NCI-H187 treated with DMSO at 0.1 percent for 48 hours (cell line): ENCODE measurements around the gene GSPT1.
A peak's percentile ranks its signal among the peaks of the same experiment; 100 is the strongest.
"Not testable (repeated sequence)": the region's sequence is repeated elsewhere in the genome, so short reads cannot be mapped to it uniquely, and the experiment has no call there.

ENCODE experiments used
- DNase-seq: peaks from one replicate; lab custom pipeline; 2025; lab: John Stamatoyannopoulos, UW

Gene GSPT1

DNA sequence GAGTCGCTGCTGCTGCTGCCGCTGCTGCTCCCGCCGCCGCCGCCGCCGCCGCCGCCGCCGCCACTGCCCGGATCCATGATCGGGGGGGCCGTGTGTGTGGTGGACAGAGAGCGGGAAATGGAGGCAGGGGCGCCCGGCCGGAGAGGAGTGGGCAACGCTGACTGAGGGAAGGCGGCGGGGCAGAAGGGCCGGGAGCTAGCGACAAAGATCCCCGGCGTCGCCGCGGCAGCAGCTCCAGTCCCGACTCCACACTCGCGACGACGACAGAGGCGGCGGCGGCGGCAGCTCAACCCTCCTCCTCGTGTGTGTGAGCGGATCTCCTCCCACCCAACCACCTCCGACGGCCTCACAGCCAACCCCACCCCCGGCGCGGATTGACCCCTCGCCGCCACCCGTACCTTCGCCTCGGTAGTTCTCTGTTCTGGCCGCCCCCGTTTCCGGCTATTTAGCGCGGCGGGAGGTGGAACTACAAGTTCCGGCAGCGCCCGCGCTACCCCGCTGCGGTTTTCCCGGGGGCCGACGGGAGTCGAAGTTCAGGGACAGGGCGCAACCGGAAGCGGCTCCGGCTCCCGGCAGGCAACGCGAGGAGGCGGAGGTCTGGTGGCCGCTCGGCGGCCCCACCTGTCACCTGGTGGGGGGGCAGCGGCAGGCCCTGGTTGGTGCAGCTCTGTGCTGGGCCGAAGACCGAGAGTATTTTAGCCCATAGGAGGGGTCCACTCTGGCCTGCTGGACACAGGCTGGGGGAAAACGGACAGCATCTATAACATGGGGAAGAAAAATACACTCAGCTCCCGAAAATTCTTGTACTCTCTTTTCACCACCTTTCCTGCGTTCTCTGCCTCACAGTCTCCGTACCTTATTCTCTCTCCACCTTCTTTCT is at the start of gene GSPT1:
Gene GSPT1 (minus strand): TSS at position 313 of the 880 bp plus-strand sequence. CDS start 236 bp downstream, at position 77.
- peak; percentile 76 for DNase-seq

DNA sequence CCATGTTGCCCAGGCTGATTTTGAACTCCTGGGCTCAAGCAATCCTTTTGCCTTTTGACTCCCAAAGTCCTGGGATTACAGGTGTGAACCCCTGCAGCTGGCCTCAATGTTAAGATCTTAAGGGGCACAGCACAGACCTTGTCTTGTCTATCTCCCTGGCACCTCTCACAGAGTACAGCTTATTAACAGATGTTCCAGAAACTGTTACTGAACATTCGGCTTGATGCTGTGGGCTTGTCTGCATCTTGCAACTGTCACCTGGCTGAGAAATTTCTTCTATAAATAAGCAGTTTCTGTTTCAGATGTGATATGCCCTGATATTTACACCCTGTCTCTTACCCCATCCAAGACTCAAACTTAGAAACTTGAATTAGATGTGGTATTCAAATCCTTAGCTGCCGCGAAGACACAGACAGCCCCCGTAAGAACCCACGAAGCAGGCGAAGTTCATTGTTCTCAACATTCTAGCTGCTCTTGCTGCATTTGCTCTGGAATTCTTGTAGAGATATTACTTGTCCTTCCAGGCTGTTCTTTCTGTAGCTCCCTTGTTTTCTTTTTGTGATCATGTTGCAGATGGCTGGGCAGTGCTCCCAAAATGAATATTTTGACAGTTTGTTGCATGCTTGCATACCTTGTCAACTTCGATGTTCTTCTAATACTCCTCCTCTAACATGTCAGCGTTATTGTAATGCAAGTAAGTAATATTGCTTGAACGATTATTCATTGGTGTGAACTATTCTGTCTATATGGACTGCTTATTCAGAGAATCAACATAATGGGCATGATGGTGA is 49.2 kb upstream of the GSPT1 start, which contains the start of gene TNFRSF17:
Gene TNFRSF17 (plus strand): TSS at position 450 of the 791 bp plus-strand sequence. CDS start 115 bp downstream, at position 565.
- no peak for DNase-seq

DNA sequence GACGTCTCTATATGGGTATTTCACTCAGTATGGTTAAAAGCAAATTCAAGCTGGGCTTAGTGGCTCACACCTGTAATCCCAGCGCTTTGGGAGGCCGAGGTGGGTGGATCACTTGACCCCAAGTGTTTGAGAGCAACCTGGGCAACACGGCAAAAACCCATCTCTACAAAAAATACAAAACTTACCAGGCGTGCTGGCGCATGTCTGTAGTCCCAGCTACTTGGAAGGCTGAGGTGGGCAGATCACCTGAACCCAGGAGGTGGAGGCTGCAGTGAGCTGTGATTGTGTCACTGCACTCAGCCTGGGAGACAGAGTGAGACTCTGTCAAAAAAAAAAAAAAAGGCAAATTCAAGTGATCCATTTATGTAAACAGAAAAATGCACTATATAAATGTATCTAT is 48.0 kb upstream of the GSPT1 start:
- DNase-seq = no peak

DNA sequence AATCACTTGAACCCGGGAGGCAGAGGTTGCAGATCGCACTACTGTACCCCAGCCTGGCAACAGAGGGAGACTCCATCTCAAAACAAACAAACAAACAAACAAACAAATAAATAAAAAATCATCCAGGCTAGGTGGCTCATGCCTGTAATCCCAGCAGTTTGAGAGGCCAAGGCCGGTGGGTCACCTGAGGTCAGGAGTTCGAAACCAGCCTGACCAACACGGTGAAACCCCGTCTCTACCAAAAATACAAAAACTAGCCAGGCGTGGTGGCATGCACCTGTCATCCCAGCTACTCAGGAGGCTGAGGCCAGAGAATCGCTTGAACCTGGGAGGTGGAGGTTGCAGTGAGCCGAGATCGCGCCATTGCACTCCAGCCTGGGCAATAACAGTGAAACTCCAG is 47.2 kb upstream of the GSPT1 start:
- DNase-seq = not testable (repeated sequence)

DNA sequence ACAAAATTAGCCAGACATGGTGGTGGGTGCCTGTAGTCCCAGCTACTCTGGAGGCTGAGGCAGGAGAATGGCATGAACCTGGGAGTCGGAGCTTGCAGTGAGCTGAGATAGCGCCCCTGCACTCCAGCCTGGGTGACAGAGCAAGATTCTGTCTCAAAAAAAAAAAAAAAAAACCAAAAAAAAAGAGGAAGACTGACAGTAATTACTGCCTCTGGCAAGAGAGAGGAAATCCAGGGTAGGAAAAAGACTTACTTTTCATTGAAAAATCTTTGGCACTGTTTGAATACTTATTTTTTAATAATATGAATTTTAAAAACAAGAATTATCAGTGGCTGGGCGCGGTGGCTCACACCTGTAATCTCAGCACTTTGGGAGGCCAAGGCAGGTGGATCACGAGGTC is 46.7 kb upstream of the GSPT1 start:
- not testable (repeated sequence) for DNase-seq

DNA sequence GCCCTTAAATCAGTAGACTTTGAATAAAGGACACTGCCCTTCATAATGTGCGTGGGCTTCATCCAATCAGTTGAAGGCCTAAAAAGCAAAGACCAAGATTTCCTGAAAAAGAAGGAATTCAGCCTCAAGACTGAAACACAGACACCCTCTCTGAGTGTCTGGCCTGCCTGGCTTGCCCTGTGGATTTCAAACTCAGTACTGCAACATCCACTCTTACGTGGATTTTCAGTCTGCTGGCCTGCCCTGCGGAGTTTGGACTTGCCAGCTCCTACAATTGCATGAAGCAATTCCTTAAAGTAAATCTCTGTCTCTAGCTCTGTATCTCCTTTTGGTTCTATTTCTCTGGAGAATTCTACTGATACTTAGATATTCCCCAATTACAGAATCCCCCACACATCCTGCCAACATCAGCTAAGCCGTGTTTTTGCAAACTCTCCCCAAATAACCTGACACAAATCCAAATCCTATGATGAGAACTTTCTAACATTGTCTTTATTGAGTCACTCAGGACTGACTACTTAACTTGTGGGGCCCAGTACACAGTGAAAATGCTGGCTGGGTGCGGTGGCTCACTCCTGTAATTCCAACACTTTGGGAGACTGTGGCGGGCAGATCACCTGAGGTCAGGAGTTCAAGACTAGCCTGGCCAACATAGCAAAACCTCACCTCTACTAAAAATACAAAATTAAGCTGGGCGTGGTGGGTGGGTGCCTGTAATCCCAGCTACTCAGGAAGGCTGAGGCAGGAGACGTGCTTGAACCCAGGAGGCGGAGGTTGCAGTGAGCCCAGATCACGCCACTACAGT is 42.0 kb upstream of the GSPT1 start:
- no peak for DNase-seq

DNA sequence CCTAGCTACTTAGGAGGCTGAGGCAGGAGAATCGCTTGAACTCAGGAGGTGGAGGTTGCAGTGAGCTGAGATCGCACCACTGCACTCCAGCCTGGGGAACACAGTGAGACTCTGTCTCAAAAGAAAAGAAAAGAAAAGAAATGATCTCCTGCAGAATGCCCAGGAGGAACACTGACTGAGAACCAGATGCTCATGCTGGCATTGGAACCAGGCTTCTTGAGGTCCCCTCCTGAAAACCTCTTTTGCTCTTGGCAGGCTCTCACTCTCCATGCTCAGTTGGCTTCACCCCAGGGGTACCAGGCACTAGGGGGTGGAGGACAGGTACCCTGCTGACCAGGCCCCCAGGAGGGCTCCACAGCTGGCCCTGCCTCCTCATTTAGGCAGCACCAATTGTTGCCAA is 40.8 kb upstream of the GSPT1 start:
- no peak for DNase-seq

DNA sequence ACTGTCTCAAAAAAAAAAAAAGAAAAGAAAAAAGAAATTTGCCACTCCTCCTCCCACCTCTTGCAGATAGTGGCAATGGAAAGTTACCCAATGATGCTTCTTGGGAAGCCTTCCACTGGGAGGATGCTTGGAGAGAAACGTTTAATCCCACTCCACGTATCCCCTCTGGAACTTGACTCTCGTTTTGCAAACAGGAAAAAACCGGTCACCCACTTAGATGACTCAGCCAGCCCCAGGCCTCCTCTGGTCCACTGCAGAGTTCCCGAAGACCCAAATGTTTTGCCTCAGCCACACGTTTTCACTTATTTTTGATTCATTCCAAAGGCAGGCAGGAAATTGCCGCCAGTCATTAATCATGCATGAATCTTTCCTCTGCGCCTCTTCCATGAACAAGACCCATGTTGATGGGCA is 40.0 kb upstream of the GSPT1 start:
- no peak for DNase-seq

DNA sequence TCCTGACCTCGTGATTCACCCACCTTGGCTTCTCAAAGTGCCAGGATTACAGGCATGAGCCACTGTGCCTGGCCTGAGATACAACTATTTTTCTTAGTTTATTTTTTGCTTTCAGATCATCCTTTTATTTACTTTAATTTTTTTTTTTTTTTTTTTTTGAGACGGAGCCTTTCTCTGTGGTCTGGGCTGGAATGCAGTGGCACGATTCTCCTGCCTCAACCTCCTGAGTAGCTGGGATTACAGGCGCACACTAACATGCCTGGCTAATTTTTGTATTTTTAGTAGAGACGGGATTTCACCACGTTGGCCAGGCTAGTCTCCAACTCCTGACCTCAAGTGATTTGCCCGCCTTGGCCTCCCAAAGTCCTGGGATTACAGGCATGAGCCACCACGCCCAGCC is 37.8 kb upstream of the GSPT1 start:
- DNase-seq = not testable (repeated sequence)

DNA sequence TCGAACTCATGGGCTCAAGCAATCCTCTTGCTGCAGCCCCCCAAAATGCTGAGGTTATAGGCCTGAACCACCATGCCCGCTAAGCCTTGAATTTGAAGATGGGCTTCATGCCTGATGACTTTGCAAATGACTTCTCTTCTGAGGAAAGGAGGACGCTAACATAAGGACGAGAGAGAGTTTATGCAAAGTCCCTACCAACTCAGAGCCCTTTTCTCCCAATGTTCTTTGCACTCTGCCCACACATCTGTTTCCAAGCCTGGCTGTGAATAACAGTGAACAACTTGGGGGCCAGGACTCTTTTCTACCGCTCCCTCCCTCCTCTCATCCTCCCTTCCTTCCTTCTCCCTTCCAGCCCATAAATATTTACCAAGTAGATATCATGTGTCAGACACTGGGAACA is 34.6 kb upstream of the GSPT1 start:
- DNase-seq = no peak

DNA sequence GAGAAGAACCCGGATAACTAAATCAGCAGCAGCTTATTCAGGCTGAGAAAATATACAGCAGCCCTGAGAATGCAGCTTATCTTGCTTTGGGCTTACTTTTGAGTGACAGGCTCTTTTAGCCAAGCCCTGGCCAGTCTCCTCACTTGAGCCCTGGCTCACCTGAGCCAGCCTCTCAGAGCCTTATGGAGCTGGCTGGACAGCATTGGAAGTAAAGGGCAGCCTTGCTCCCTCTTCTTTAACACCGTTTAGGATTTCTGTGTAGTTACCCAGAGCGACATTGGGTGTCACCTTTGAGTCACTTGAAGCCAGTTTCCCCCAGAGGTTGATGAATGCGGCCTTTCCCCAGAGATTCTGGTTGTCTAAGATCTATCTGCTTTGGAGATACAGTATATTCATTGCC is 33.8 kb upstream of the GSPT1 start:
- no peak for DNase-seq

DNA sequence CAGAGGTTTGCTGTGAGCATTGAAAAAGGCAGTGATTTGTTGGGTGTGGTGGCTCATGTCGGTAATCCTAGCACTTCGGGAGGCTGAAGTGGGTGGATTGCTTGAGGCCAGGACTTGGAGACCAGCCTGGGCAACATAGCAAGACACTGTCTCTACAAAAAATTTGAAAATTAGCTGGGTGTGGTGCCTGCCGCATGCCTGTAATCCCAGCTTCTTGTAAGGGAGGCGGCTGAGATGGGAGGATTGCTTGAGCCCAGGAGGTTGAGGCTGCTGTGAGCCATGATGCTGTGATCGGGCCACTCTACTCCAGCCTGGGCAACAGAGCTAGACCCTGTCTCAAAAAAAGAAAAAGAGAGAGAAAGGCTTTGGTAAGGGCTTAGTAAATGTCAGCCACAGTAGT is 33.1 kb upstream of the GSPT1 start:
- no peak for DNase-seq

DNA sequence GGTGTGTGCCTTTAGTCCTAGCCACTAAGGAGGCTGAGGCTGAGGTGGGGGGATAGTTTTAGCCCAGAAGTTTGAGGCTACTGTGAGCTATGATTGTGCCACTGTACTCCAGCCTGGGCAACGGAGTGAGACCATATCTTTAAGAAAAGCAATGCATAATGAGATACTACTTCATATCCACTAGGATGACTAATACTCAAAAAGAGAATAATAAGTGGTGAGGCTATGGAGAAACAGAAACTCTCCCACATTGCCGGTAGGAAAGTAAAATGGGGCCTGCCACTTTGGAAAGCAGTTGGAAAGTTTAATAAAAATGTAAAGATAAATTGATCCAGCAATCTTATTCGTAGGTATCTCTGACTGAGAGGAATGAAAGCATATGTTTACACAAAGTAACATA is 30.7 kb upstream of the GSPT1 start:
- DNase-seq = no peak

DNA sequence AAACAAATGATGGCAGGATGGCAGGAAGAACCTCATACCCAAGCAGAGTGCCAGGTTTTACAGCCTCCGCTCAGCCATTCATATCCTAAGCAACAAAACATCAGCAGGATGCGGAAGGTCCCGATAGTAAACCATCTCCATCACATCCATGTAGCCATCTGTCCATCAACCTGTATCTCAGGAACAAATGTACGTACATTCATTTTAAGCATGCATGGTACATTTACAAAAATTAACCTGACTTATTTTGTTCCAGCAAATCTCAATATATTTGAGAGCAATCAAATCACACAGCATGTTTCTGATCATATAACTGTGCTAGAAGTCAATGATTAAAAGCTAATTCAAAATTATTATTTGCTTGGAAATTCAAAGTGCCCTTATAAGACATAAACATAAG is 26.2 kb upstream of the GSPT1 start, which contains the start of gene NPIPB2:
Gene NPIPB2 (minus strand): TSS at position 101 of the 400 bp plus-strand sequence. CDS start 0 bp downstream, at position 101.
- DNase-seq = not testable (repeated sequence)

DNA sequence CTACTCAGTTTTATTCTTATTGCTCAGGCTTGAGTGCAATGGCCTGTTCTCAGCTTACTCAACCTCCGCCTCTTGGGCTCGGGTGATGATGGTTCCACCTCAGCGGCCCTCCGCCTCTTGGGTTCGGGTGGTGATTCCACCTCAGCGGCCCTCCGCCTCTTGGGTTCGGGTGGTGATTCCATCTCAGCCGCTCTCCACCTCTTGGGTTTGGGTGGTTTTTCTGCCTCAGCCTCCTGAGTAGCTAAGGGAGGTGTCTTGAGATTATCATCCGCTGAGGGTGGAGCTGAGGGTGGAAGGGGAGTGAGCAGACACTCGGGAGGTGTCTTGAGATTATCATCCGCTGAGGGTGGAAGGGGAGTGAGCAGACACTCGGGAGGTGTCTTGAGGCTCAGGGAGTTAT is 11.6 kb upstream of the GSPT1 start:
- not testable (repeated sequence) for DNase-seq

DNA sequence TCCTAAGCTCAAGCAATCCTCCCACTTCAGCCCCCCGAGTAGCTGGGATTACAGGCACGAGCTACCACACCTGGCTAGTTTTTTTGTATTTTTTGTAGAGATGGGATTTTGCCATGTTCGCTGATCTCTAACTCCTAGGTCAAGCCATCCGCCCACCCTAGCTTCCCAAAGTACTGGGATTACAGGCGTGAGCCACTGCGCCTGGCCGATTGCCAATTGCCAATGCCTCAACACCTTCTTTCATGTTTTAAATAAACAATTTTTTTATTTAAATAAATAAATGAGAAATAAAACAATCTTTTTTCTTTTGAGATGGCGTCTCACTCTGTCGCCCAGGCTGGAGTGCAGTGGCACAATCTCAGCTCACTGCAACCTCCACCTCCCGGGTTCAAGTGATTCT is 8.3 kb upstream of the GSPT1 start:
- not testable (repeated sequence) for DNase-seq

DNA sequence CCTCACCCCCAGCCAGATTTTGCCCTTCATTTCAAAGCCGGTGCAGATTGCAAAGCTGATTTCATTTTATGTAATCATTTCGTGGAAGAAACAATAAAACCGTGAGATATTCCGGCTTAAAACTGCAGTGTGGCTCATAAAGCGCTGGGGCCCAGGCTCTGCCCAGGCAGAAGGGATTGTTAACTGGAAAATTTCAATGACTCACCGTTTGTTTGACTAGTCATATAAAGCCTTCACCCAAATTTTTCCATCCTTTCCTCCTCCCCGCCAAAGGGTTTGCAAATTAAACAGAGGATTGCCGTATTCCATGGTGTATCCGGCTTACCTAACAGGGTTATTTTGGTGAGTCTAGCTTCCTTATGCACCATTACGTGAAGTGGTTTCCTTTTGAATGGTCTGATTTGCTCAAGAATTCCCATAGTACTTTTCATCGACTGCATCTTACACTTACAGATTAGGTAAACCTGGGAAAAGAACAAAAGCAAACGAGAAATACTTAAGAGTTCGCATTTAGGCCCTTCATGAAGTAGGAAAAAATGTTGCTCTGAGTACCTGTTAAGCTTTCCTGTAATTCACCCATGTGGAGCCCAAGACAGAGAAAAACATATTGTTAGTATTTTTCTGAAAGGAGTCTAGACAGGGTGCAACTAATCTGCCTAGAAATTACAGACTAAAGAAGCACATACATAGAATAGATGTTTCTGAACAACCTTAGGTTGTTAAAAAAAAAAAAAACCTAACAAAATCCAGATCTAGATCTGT is 949 bp upstream of the GSPT1 start:
- DNase-seq = no peak

DNA sequence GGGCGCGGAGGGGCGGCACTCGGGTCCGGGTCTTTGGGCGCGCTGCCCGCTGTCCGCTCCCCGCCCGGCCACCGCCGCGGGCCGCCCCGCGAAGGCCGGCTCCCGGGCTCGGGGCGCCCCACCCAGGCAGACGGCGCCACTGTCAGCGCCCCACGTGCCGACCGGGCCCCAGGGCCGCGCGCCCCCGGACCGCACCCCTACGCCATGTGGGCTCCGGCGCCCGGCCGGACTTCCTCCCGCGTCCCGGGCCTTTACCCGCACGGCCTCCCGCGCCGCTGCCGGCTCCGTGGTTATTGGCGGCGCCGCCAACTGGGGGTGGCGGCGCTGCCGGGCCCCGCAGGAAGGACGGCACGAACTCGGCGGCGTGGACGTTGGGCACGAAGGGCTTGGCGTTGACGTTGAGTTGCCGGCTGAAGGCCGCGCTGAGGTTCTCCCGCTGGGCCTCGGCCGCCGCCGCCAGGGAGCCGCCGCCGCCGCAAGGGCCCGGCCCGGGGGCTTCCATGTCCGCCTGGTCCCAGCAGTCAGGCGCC is 577 bp downstream of the GSPT1 start:
- DNase-seq = no peak

DNA sequence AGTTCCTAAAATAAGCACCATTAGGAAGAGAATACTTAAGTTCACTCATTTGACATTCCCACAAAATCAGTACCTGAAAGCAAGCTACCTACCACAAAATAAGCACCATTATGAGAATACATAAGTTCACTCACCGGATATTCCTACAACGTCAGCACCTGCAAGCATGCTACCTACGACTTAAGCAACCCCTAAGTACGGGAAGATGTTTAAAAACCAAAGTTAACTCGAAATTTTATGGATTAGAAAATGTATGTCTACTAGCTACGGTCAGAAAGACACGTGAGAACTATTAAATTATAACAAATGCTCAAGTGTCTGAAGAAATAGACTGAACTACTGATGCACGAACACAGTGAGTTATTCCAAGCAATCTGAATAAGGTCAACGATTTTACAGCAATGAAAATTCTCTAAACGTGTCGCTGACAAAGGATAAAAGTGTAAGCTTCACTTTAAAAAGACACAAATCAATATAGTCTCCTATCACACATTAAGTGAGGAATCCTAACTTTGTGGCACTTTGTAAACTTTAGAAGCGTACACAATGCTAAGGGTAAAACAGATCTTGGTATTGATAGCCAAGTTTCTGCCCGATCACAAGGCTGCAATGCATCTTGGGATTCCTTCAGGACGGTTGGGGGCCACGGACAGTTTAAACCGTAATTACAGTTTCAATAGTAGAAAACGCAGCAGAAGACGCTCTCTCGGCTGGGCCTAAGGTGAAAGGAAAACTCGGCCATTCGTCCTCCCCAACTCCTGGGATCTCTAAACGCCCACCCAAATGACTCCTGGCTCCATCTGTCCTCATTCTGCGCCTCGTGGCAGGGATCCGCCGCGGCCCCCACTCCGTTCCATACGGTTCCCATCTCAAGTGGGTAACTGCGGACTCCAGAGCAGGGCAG is 1.3 kb downstream of the GSPT1 start:
- no peak for DNase-seq
